ENCODE results near the gene CRISP2.

- TF ChIP-seq CTCF (IDR thresholded peaks at IDR 0.05) (no peak), POLR2A (IDR thresholded peaks at IDR 0.05) (no peak)
These were observed 46.2 kb downstream of the CRISP2 start for GRCh38 chr6:49666930-49667757.

Data from Peyer's patch (tissue), 4 donors.